Measurements from ENCODE around the gene RIMS4. TPM values are rescaled to one million over a fixed set of nuclear protein-coding genes. Genes with fewer than 3 reads are reported as not detected.
A peak's percentile ranks its signal among the peaks of the same experiment; 100 is the strongest.
"Not testable (repeated sequence)": the region's sequence is repeated elsewhere in the genome, so short reads cannot be mapped to it uniquely, and the experiment has no call there.

The RIMS4 gene
- total RNA-seq, 1 donor from 2014 or later = not detected

DNA sequence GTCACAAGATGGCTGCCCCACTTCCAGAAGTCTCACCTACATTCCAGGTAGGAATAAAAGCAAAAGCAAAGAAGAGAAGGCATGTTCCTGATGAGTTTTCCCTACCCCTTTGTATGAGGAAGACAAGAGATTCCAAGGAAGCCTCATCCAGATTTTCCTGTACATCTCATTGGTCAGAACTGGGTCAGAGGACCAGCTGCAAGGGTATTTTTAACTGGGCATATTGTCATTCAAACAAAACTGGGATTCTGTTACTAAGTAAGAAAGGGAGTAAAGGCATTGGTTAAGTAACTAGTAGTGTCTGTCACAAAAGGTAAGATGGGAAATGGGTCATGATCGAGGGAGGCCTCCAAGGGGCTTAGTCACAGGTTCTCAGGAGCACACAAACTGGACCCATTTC is 28.2 kb upstream of the RIMS4 start:
- no peaks in the 10 kb centered on the region for H3K36me3 Mint-ChIP-seq (ENCODE audit: low read depth)
- peaks cover 24% of the 10 kb centered on the region for H3K27me3 Mint-ChIP-seq
- H3K27ac Mint-ChIP-seq = no peak overlapping the region
- no peak for DNase-seq
- no peak overlapping the region for H3K4me3 Mint-ChIP-seq
- no peaks in the 10 kb centered on the region for H3K9me3 Mint-ChIP-seq
- intact Hi-C loops (cut with micrococcal nuclease) = no loop called here
- H3K4me1 Mint-ChIP-seq = no peaks in the 10 kb centered on the region

DNA sequence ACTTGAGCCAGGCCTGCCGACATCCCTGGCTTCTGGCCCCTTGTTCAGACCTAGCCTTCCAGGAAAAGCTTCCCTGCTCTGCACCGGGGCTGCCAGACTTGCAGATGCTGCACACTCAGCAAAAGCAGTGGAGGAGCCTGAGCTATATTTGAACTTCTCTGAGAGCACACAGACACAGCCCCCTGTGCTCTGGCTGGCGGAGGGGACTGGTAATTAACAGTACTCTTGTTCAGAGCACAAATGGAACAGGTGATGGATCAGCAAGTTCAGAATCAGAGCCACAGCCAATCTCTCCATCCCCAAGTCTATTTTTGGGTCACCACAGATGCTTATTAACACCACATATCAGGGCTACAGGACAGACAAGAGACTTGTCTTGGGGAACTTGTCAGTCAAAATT is 27.6 kb upstream of the RIMS4 start:
- intact Hi-C loops (cut with micrococcal nuclease) = no loop called here
- no peak overlapping the region for H3K4me3 Mint-ChIP-seq
- H3K27ac Mint-ChIP-seq = no peak overlapping the region
- H3K27me3 Mint-ChIP-seq = peaks cover 24% of the 10 kb centered on the region
- H3K4me1 Mint-ChIP-seq = no peaks in the 10 kb centered on the region
- no peaks in the 10 kb centered on the region for H3K9me3 Mint-ChIP-seq
- H3K36me3 Mint-ChIP-seq (ENCODE audit: low read depth) = no peaks in the 10 kb centered on the region
- DNase-seq = no peak

DNA sequence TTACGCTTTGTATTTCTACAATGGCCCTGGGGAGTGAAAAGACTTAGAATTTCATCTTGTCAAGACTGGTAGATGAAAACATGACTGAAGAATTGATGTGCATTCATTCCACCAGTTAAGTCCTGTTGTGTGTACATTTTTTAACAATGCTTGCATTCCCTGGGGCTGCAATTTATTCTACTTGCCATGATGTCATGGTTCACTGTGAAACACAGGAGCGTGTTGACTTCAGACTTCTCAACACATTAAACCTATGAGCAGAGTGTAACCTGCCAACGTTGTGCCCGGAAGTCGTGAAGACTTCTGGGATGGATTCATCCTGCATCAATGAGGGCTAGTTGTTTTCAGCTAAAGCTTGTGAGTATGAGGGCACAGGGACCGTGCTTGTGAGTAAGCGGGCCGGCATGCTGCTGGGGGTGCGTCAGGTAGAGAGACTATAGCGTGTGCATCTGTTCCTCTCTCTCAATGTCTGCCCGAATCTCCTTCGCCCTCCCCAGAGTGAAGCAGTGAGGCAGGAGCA is 26.3 kb upstream of the RIMS4 start:
- intact Hi-C loops (cut with micrococcal nuclease) = no loop called here
- no peaks in the 10 kb centered on the region for H3K4me1 Mint-ChIP-seq
- H3K27me3 Mint-ChIP-seq = peaks cover 22% of the 10 kb centered on the region
- H3K9me3 Mint-ChIP-seq = no peaks in the 10 kb centered on the region
- H3K36me3 Mint-ChIP-seq (ENCODE audit: low read depth) = no peaks in the 10 kb centered on the region
- DNase-seq = no peak
- H3K4me3 Mint-ChIP-seq = no peak overlapping the region
- H3K27ac Mint-ChIP-seq = no peak overlapping the region

DNA sequence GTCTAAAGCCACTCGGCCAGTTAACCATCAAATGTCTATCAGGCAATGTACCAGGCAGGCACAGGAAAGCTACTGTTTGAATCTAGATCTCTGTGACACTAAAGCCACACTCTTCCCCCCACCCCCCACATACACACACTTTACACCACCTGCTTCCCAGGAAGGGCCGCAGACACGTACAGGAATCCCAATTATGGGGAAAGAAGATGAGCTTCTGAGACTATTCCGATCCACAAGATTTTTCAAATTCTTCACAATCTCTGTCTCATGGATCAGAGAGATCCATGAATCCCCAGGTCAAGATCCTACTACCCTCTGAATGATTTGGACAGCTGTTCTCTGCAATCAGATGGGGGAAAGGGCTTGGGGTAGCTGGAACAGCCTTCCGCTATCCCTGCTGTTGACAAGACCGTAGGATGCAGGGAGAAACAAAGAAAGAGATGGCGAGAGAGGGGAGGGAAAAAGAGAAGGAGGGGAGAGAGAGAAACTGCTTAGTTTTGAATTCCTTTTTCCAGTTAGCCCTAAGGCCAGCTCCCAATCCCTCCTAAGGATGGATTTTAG is 25.4 kb upstream of the RIMS4 start:
- Mint-ChIP-seq H3K4me1 (no peaks in the 10 kb centered on the region), H3K4me3 (no peak overlapping the region), H3K27ac (no peak overlapping the region), H3K27me3 (peaks cover 28% of the 10 kb centered on the region), H3K9me3 (no peaks in the 10 kb centered on the region), H3K36me3 (ENCODE audit: low read depth) (no peaks in the 10 kb centered on the region)
- intact Hi-C loops (cut with micrococcal nuclease) = no loop called here
- DNase-seq = no peak

DNA sequence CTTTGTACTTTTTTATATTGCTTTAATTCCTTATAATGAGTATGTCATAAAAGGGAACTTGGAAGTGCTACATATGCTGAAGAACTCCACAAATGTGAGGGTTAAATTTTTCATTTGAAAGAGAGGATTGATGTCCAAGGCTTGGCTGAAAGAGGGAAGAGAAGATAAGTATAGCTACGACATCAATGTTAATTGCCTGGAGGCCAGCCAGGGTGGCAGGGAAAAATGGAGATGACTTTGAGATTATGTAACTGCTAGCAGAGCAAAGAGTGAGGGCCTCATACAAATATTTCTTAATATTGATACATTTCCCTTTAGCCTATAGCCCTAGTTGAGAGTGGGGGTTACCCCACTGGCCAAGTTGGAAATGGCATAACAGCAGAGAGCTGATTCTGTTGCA is 24.8 kb upstream of the RIMS4 start:
- Mint-ChIP-seq H3K27me3 (peaks cover 28% of the 10 kb centered on the region), H3K27ac (no peak overlapping the region), H3K36me3 (ENCODE audit: low read depth) (no peaks in the 10 kb centered on the region), H3K4me1 (no peaks in the 10 kb centered on the region), H3K9me3 (no peaks in the 10 kb centered on the region), H3K4me3 (no peak overlapping the region)
- DNase-seq = no peak
- intact Hi-C loops (cut with micrococcal nuclease) = no loop called here

DNA sequence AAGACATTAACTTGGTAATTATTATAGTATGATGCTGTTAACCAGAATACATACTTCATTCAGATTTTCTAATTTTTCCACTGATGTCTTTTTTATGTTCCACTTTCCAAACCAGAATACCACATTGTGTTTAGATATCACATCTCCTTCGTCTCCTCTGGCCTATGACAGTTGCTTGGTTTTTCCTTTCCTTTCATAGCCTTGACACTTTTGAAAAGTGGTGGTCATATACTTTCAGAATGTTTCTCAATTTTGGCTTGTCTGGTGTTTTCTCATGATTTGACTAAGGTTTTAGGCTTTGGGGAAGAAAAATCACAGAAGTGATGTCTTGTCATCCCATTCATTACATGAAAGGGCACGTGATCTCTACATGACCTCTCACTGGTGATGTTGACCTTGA is 24.3 kb upstream of the RIMS4 start:
- H3K9me3 Mint-ChIP-seq = no peaks in the 10 kb centered on the region
- H3K27ac Mint-ChIP-seq = no peak overlapping the region
- H3K36me3 Mint-ChIP-seq (ENCODE audit: low read depth) = no peaks in the 10 kb centered on the region
- DNase-seq = no peak
- H3K27me3 Mint-ChIP-seq = peaks cover 28% of the 10 kb centered on the region
- no peak overlapping the region for H3K4me3 Mint-ChIP-seq
- intact Hi-C loops (cut with micrococcal nuclease) = no loop called here
- no peaks in the 10 kb centered on the region for H3K4me1 Mint-ChIP-seq

DNA sequence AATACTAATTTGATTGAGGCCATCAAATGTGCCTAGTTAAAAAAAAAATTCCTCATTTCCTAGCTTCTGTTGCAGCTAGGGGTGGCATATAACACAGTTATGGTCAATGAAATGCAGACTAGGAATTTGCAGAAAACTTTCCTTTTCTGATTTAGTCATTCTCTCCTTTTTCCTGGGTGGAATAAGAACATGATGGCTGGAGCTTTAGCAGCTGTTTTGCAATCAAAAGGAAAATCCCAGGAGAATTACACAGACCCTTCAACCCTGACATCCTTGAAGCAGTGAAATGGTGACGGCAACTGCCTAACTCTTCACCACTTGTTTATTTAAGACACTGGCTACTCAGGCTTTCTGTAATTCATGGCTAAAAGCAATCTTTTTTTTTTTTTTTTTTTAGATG is 23.1 kb upstream of the RIMS4 start:
- Mint-ChIP-seq H3K27me3 (peaks cover 26% of the 10 kb centered on the region), H3K27ac (no peak overlapping the region), H3K4me3 (no peak overlapping the region), H3K9me3 (no peaks in the 10 kb centered on the region), H3K4me1 (no peaks in the 10 kb centered on the region), H3K36me3 (ENCODE audit: low read depth) (no peaks in the 10 kb centered on the region)
- intact Hi-C loops (cut with micrococcal nuclease) = no loop called here
- no peak for DNase-seq

DNA sequence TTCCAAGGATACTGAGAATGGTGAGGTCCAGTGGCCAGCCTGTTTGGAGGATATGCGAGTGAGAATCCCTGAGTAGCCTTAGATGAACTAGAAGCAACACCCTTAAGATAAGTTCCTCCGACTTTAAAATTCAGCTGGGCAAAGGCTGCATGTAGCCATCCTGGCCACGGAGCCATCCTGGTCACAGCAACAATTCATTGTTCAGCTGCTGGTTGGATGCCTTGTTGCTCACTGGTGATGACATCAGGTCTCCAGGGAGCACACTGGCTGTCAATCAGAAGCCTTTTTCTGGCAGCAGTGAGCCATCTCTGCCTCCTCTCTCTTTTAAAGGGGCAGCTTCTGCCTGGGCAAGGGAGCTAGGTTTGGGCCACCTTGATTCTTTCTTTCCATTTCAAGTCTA is 22.4 kb upstream of the RIMS4 start:
- H3K9me3 Mint-ChIP-seq = no peaks in the 10 kb centered on the region
- no peaks in the 10 kb centered on the region for H3K4me1 Mint-ChIP-seq
- H3K4me3 Mint-ChIP-seq = no peak overlapping the region
- DNase-seq = peak; percentile 46
- peaks cover 30% of the 10 kb centered on the region for H3K27me3 Mint-ChIP-seq
- H3K27ac Mint-ChIP-seq = no peak overlapping the region
- H3K36me3 Mint-ChIP-seq (ENCODE audit: low read depth) = no peaks in the 10 kb centered on the region
- intact Hi-C loops (cut with micrococcal nuclease) = no loop called here

DNA sequence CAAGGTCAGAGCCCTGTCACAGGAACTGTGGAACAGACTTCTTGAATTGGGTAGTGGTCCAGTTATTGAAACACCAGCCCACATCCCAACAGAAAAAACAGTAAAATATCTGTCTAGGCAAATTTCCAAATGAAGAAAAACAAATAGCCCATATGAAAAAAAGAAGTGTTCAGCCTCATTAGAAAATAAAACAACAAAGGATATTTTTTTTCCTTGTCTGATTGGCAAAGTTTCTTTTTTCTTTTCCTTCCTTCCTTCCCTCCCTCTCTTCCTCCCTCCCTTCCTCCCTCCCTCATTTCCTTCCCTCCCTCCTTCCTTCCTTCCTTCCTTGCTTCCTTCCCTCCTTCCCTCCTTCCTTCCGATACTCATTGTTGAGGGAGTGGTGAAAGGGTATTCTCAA is 20.6 kb upstream of the RIMS4 start:
- H3K27ac Mint-ChIP-seq = no peak overlapping the region
- DNase-seq = no peak
- no peaks in the 10 kb centered on the region for H3K9me3 Mint-ChIP-seq
- H3K36me3 Mint-ChIP-seq (ENCODE audit: low read depth) = no peaks in the 10 kb centered on the region
- intact Hi-C loops (cut with micrococcal nuclease) = no loop called here
- H3K4me1 Mint-ChIP-seq = no peaks in the 10 kb centered on the region
- H3K27me3 Mint-ChIP-seq = peaks cover 39% of the 10 kb centered on the region
- no peak overlapping the region for H3K4me3 Mint-ChIP-seq

DNA sequence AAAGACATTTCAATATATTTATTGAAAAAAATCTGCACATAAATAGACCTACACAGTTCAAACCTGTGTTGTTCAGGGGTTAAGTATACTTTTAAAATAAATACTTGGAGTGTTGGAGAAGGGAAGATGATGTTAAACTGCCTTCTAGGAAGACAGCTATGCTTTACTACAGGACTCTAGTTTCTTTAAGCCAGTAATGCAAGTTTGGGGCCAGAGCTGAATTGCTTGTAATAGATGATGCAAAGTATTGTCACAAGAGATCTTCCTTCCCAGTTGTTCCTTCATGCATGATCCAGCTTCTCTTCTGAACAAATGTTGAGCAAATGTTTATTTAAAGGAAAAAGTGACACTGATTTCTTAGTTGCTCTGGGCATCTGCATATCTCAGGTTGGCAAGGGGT is 20.2 kb upstream of the RIMS4 start:
- Mint-ChIP-seq H3K9me3 (no peaks in the 10 kb centered on the region), H3K27ac (no peak overlapping the region), H3K27me3 (peaks cover 39% of the 10 kb centered on the region), H3K4me3 (no peak overlapping the region), H3K4me1 (no peaks in the 10 kb centered on the region), H3K36me3 (ENCODE audit: low read depth) (no peaks in the 10 kb centered on the region)
- no peak for DNase-seq
- intact Hi-C loops (cut with micrococcal nuclease) = no loop called here

DNA sequence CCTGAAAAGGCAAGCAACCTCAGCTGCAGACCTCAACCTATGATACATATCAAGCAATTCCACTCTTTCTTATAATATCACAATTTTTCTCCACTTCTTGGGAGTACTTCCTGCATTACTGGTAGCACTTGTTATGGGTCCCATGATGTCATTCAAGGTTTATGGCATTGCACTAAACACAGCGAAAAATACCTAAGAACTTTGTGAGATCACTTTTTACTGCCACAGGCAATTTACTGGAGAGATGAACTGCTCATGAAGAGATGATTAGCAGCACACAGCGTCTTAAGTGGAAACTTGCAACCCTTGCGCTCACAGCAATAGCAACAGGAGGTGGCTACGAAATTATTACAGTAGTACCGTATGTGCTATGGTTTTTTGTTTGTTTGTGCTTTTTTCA is 19.3 kb upstream of the RIMS4 start:
- intact Hi-C loops (cut with micrococcal nuclease) = no loop called here
- DNase-seq = no peak
- Mint-ChIP-seq H3K36me3 (ENCODE audit: low read depth) (no peaks in the 10 kb centered on the region), H3K27ac (no peak overlapping the region), H3K4me3 (no peak overlapping the region), H3K9me3 (no peaks in the 10 kb centered on the region), H3K4me1 (no peaks in the 10 kb centered on the region), H3K27me3 (peaks cover 34% of the 10 kb centered on the region)

DNA sequence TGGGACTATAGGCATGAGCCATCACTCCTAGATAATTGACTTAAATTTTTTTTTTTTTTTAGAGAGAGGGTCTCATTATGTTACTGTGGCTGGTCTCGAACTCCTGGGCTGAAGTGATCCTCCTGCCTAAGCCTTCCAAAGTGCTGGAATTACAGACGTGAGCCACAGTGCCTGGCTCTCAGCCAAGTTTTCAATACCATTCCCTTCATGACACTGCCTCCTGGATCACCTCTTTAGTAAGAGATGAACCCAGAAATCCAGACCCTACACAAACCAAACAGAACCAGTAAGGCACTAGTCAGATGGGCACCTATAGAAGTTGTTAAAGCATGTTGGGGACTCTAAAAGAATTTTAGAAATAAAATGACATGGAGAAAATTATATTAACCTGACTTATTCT is 18.3 kb upstream of the RIMS4 start:
- Mint-ChIP-seq H3K27me3 (peaks cover 31% of the 10 kb centered on the region), H3K36me3 (ENCODE audit: low read depth) (no peaks in the 10 kb centered on the region), H3K9me3 (no peaks in the 10 kb centered on the region), H3K4me1 (no peaks in the 10 kb centered on the region), H3K27ac (no peak overlapping the region), H3K4me3 (no peak overlapping the region)
- DNase-seq = no peak
- intact Hi-C loops (cut with micrococcal nuclease) = no loop called here

DNA sequence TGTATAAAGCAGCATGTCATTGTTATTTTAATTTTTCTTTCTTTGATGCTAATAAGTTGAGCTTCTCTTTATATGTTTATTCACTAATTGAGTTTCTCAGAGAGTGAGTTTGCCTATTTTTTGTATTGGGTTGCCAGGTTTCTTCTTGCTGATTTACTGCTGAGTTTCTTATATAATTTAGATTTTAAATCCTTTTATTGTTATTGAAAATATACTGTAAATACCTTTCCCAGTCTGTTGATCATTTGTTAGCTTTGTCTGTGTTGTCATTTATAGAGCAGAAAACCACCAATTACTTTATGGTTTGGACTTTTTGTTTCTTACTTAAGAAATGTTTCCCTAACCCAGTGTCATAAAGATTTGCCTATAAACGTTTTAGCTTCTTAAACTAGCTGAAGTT is 17.1 kb upstream of the RIMS4 start:
- intact Hi-C loops (cut with micrococcal nuclease) = no loop called here
- H3K4me1 Mint-ChIP-seq = no peaks in the 10 kb centered on the region
- no peaks in the 10 kb centered on the region for H3K9me3 Mint-ChIP-seq
- no peak for DNase-seq
- peaks cover 29% of the 10 kb centered on the region for H3K27me3 Mint-ChIP-seq
- H3K4me3 Mint-ChIP-seq = no peak overlapping the region
- H3K36me3 Mint-ChIP-seq (ENCODE audit: low read depth) = no peaks in the 10 kb centered on the region
- no peak overlapping the region for H3K27ac Mint-ChIP-seq

DNA sequence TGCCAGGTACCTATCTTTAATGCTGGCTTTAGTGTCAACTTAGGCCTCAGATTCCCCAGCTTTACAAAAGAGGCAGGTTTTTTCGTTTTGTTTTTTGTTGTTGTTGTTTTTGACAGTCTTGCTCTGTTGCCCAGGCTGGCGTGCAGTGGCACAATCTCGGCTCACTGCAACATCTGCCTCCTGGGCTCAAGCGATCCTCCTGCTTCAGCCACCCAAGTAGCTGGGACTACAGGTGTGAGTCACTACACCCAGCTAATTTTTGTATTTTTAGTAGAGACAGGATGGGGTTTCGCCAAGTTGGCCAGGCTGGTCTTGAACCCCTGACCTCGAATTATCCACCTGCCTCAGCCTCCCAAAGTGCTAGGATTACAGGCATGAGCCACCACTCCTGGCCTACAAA is 11.2 kb upstream of the RIMS4 start:
- intact Hi-C loops (cut with micrococcal nuclease); H3K27me3 Mint-ChIP-seq; DNase-seq; H3K9me3 Mint-ChIP-seq; H3K27ac Mint-ChIP-seq; H3K36me3 Mint-ChIP-seq (ENCODE audit: low read depth); H3K4me1 Mint-ChIP-seq; H3K4me3 Mint-ChIP-seq: not testable (repeated sequence)

DNA sequence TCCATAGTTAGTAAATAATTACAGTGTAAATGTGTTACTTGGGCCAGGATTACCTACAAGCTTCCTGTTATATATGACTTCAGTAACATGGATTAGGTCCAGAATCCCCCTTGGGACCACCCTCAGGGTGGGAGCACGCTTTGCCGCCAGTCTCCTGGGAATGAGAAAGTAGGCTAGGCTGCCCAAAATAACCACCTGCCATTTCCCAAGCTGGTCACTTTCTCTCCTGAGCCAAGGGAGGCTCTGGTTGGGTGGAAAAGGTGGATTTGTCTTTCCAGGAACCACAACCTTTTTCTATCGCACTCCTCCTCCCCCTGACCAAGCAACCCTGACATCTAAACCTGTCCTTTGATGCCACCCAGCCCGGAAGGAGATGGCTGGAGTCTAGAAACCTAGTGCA is 9.6 kb upstream of the RIMS4 start:
- Mint-ChIP-seq H3K27ac (no peak overlapping the region), H3K9me3 (no peaks in the 10 kb centered on the region), H3K4me3 (no peak overlapping the region), H3K36me3 (ENCODE audit: low read depth) (no peaks in the 10 kb centered on the region), H3K27me3 (peaks cover 7% of the 10 kb centered on the region), H3K4me1 (no peaks in the 10 kb centered on the region)
- intact Hi-C loops (cut with micrococcal nuclease) = no loop called here
- DNase-seq = no peak

All from activated CD4-positive, alpha-beta T cell treated with anti-CD3 and anti-CD28 coated beads, Interleukin-2, amount 10 ng/mL, durations not matched to agents 24 days and 14 days (primary cell).